Erythroblast (primary cell): Measurements from ENCODE around the gene POFUT2.

Experiments
- GATA1 ChIP-seq: IDR thresholded peaks from 2 replicates; pipeline ENCODE4 v1.6.1; 2011; ENCODE audit warnings: low read depth, mild to moderate bottlenecking, control low read depth, low read length, moderate library complexity
- POLR2A ChIP-seq: IDR thresholded peaks from 2 replicates; pipeline ENCODE4 v1.6.1; 2011; ENCODE audit warnings: mild to moderate bottlenecking, low read length

DNA sequence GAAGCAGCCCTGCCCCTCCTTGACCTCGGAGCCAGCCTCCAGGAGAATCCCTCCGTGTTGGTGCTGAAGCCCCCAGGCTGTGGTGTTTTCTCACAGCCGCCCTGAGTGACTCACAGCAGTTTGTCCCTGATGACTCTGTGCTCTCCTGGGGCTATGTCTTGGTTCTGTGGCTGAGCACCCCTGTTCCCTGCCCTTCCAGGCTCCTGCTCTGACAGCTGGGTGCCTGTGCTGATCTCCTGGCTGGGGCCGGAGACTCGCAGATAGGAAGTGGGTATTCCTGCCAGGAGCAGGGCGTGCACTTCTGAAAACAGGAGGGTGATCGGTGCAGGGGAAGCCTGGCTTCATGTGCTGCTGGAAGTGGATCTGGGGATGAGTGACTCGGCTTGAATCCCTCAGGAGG, 34.5 kb downstream of the POFUT2 start:
- TF ChIP-seq POLR2A (no peak), GATA1 (no peak)
